Tongue (tissue), 2 donors: Measurements from ENCODE around the gene MACROD2. TPM values are rescaled to one million over a fixed set of nuclear protein-coding genes. Genes with fewer than 3 reads are reported as not detected.
"Not testable (repeated sequence)": the region's sequence is repeated elsewhere in the genome, so short reads cannot be mapped to it uniquely, and the experiment has no call there.

Experiments used
- DNase-seq: peaks from one replicate; pipeline ENCODE4 v3.0.0-alpha.2; 2015
- total RNA-seq: library from RNA; depleted of rRNA; stranded (reverse); fragments of >200 nt; gene quantifications from one replicate; pipeline ENCODE4 v1.2.3, GENCODE V29; 2014

Gene MACROD2
- total RNA-seq, 1 donor from 2014 or later: 5.0 TPM

GRCh38 chr20:14918281-14918680 lies 923.0 kb downstream of the MACROD2 start:
- DNase-seq: no peak

- peak; percentile 57 for DNase-seq
Measured at GRCh38 chr20:14918976-14919375, 923.7 kb downstream of the MACROD2 start.

GRCh38 chr20:14919501-14920081 lies 924.3 kb downstream of the MACROD2 start:
- DNase-seq: peak; percentile 39

- peak; percentile 74 for DNase-seq
Measured at GRCh38 chr20:14921513-14921912, 926.2 kb downstream of the MACROD2 start.

GRCh38 chr20:14922503-14923267 lies 927.4 kb downstream of the MACROD2 start:
- DNase-seq: no peak

GRCh38 chr20:14924433-14924832 lies 929.1 kb downstream of the MACROD2 start:
- no peak for DNase-seq

GRCh38 chr20:14925300-14925699 lies 930.0 kb downstream of the MACROD2 start:
- DNase-seq: no peak

- DNase-seq: not testable (repeated sequence)
Measured at GRCh38 chr20:14926436-14926835, 931.1 kb downstream of the MACROD2 start.

GRCh38 chr20:14928083-14928482 lies 932.8 kb downstream of the MACROD2 start:
- no peak for DNase-seq

- DNase-seq: no peak
Measured at GRCh38 chr20:14929388-14929787, 934.1 kb downstream of the MACROD2 start.

GRCh38 chr20:14932040-14932439 lies 936.7 kb downstream of the MACROD2 start:
- no peak for DNase-seq

- no peak for DNase-seq
Measured at GRCh38 chr20:14935285-14935684, 940.0 kb downstream of the MACROD2 start.

- DNase-seq: no peak
Measured at GRCh38 chr20:14937021-14937420, 941.7 kb downstream of the MACROD2 start.

GRCh38 chr20:14937846-14938245 lies 942.5 kb downstream of the MACROD2 start:
- DNase-seq: no peak

- no peak for DNase-seq
Measured at GRCh38 chr20:14947536-14947935, 952.2 kb downstream of the MACROD2 start.

GRCh38 chr20:14947946-14948345 lies 952.6 kb downstream of the MACROD2 start:
- peak; percentile 39 for DNase-seq

- DNase-seq: no peak
Measured at GRCh38 chr20:14948416-14948815, 953.1 kb downstream of the MACROD2 start.

- DNase-seq: no peak
Measured at GRCh38 chr20:14950633-14951032, 955.3 kb downstream of the MACROD2 start.

GRCh38 chr20:14951105-14951504 lies 955.8 kb downstream of the MACROD2 start:
- DNase-seq: no peak

GRCh38 chr20:14951707-14952418 lies 956.5 kb downstream of the MACROD2 start:
- DNase-seq: no peak

- no peak for DNase-seq
Measured at GRCh38 chr20:14953736-14954135, 958.4 kb downstream of the MACROD2 start.

GRCh38 chr20:14955399-14955798 lies 960.1 kb downstream of the MACROD2 start:
- no peak for DNase-seq

GRCh38 chr20:14956026-14956425 lies 960.7 kb downstream of the MACROD2 start:
- no peak for DNase-seq
